Neural cell (in vitro differentiated cells): ENCODE measurements around the gene ITGA1. TPM values are rescaled to one million over a fixed set of nuclear protein-coding genes. Genes with fewer than 3 reads are reported as not detected.

Experiments
- H2AFZ ChIP-seq: fragments of 200-600, 300-800 bp; sonication (generic), shearing (Covaris generic); 2 replicates; pipeline ENCODE4 v1.6.0; 2014; ENCODE audit warnings: low read depth, mild to moderate bottlenecking, antibody characterized with exemption, low read length, moderate library complexity
- H3F3A ChIP-seq: fragments of 200-600 bp; shearing (Covaris generic); 2 replicates; pipeline ENCODE4 v1.6.1; 2016; ENCODE audit warnings: mild to moderate bottlenecking, moderate library complexity, mixed read lengths, antibody characterized with exemption, low read length; ENCODE audit not compliant: insufficient read depth, poor library complexity, severe bottlenecking
- H3K27ac ChIP-seq: fragments of 200-600, 300-800 bp; sonication (generic), shearing (Covaris generic); 2 replicates; pipeline ENCODE4 v1.5.1; 2014; ENCODE audit warnings: mild to moderate bottlenecking, low read length, moderate library complexity
- H3K27me3 ChIP-seq: fragments of 300-800, 200-600 bp; sonication (generic), shearing (Covaris generic); 2 replicates; pipeline ENCODE4 v1.6.0; 2014; ENCODE audit warnings: mild to moderate bottlenecking, low read depth, low read length, moderate library complexity; ENCODE audit not compliant: insufficient read depth
- H3K36me3 ChIP-seq: fragments of 300-800, 200-600 bp; sonication (generic), shearing (Covaris generic); 2 replicates; pipeline ENCODE4 v1.5.1; 2014; ENCODE audit warnings: mild to moderate bottlenecking, antibody characterized with exemption, low read length, moderate library complexity; ENCODE audit not compliant: insufficient read depth
- H3K4me2 ChIP-seq: fragments of 300-800, 200-600 bp; sonication (generic), shearing (Covaris generic); 2 replicates; pipeline ENCODE4 v1.6.0; 2014; ENCODE audit warnings: mild to moderate bottlenecking, low read length
- H3K4me3 ChIP-seq: fragments of 300-800, 200-600 bp; sonication (generic), shearing (Covaris generic); 2 replicates; pipeline ENCODE4 v1.5.1; 2014; ENCODE audit warnings: mild to moderate bottlenecking, low read length, moderate library complexity
- H3K79me2 ChIP-seq: fragments of 200-600 bp; shearing (Covaris generic); replicated peaks from 2 replicates; pipeline ENCODE4 v1.6.0; 2014; ENCODE audit warnings: mild to moderate bottlenecking, low read length, moderate library complexity; ENCODE audit not compliant: insufficient read depth
- H3K9ac ChIP-seq: fragments of 300-800, 200-600 bp; sonication (generic), shearing (Covaris generic); 2 replicates; pipeline ENCODE4 v1.6.1; 2016; ENCODE audit warnings: mild to moderate bottlenecking, low read length, mixed read lengths
- H3K9me2 ChIP-seq: fragments of 200-600 bp; shearing (Covaris generic); 2 replicates; pipeline ENCODE4 v1.6.1; 2016; ENCODE audit warnings: mild to moderate bottlenecking, low read length, mixed read lengths; ENCODE audit not compliant: insufficient read depth
- H3K9me3 ChIP-seq: fragments of 200-600, 300-800 bp; sonication (generic), shearing (Covaris generic); 2 replicates; pipeline ENCODE4 v1.6.1; 2016; ENCODE audit warnings: mild to moderate bottlenecking, mixed run types, low read length, moderate library complexity, mixed read lengths
- H4K20me1 ChIP-seq: fragments of 200-600 bp; shearing (Covaris generic); 2 replicates; pipeline ENCODE4 v1.6.1; 2016; ENCODE audit warnings: mild to moderate bottlenecking, mixed run types; ENCODE audit not compliant: insufficient read depth
- CTCF ChIP-seq: fragments of 450-650 bp; IDR thresholded peaks from 2 replicates; pipeline ENCODE4 v1.5.1; 2014; ENCODE audit warnings: antibody characterized with exemption, mild to moderate bottlenecking, moderate library complexity; ENCODE audit not compliant: poor library complexity, severe bottlenecking
- EP300 ChIP-seq: fragments of 450-650 bp; conservative IDR thresholded peaks from 2 replicates; pipeline ENCODE4 v1.6.1; 2014; ENCODE audit warnings: antibody characterized with exemption, mild to moderate bottlenecking, moderate library complexity; ENCODE audit not compliant: poor library complexity, severe bottlenecking
- EZH2 ChIP-seq: fragments of 200-600, 300-800 bp; shearing (Covaris generic), sonication (generic); IDR thresholded peaks from 2 replicates; pipeline ENCODE4 v1.6.1; 2014; ENCODE audit warnings: antibody characterized with exemption, low read length, borderline replicate concordance, mild to moderate bottlenecking; ENCODE audit not compliant: insufficient read depth, poor library complexity, severe bottlenecking
- MXI1 ChIP-seq: fragments of 450-650 bp; conservative IDR thresholded peaks from 2 replicates; pipeline ENCODE4 v1.6.1; 2014; ENCODE audit warnings: antibody characterized with exemption, mild to moderate bottlenecking; ENCODE audit not compliant: poor library complexity, severe bottlenecking
- POLR2AphosphoS5 ChIP-seq: IDR thresholded peaks from 2 replicates; pipeline ENCODE4 v1.6.1; 2012
- RAD21 ChIP-seq: fragments of 450-650 bp; conservative IDR thresholded peaks from 2 replicates; pipeline ENCODE4 v1.6.1; 2014; ENCODE audit warnings: antibody characterized with exemption, mild to moderate bottlenecking, moderate library complexity
- SMC3 ChIP-seq: fragments of 450-650 bp; conservative IDR thresholded peaks from 2 replicates; pipeline ENCODE4 v1.6.1; 2014; ENCODE audit warnings: antibody characterized with exemption, mild to moderate bottlenecking, moderate library complexity; ENCODE audit not compliant: poor library complexity
- TAF1 ChIP-seq: IDR thresholded peaks from 2 replicates; pipeline ENCODE4 v1.6.1; 2012; ENCODE audit warnings: low read depth
- polyA plus RNA-seq: library from polyadenylated mRNA; depleted of rRNA; stranded (reverse); fragments of >200 nt; gene quantifications from 2 replicates; pipeline ENCODE4 v1.2.3, GENCODE V29; 2014
- TF ChIP-seq, protein P1 (sequence below): IDR thresholded peaks from 2 replicates; pipeline ENCODE4 v1.6.1; 2012; ENCODE audit warnings: borderline replicate concordance

The ITGA1 gene
- polyA plus RNA-seq, 1 donor from 2014 or later, result 0.15 TPM

GRCh38 chr5:52977264-52977897 is 189.7 kb downstream of the ITGA1 start:
- Histone ChIP-seq H3K27ac (no peak overlapping the region), H4K20me1 (no peaks in the 10 kb centered on the region)
- TF ChIP-seq CTCF (no peak), TAF1 (no peak), SMC3 (no peak), MXI1 (no peak), POLR2AphosphoS5 (no peak), EP300 (no peak), EZH2 (no peak), RAD21 (no peak)
- TF ChIP-seq, protein P1, sequence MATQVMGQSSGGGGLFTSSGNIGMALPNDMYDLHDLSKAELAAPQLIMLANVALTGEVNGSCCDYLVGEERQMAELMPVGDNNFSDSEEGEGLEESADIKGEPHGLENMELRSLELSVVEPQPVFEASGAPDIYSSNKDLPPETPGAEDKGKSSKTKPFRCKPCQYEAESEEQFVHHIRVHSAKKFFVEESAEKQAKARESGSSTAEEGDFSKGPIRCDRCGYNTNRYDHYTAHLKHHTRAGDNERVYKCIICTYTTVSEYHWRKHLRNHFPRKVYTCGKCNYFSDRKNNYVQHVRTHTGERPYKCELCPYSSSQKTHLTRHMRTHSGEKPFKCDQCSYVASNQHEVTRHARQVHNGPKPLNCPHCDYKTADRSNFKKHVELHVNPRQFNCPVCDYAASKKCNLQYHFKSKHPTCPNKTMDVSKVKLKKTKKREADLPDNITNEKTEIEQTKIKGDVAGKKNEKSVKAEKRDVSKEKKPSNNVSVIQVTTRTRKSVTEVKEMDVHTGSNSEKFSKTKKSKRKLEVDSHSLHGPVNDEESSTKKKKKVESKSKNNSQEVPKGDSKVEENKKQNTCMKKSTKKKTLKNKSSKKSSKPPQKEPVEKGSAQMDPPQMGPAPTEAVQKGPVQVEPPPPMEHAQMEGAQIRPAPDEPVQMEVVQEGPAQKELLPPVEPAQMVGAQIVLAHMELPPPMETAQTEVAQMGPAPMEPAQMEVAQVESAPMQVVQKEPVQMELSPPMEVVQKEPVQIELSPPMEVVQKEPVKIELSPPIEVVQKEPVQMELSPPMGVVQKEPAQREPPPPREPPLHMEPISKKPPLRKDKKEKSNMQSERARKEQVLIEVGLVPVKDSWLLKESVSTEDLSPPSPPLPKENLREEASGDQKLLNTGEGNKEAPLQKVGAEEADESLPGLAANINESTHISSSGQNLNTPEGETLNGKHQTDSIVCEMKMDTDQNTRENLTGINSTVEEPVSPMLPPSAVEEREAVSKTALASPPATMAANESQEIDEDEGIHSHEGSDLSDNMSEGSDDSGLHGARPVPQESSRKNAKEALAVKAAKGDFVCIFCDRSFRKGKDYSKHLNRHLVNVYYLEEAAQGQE, result no peak

DNA sequence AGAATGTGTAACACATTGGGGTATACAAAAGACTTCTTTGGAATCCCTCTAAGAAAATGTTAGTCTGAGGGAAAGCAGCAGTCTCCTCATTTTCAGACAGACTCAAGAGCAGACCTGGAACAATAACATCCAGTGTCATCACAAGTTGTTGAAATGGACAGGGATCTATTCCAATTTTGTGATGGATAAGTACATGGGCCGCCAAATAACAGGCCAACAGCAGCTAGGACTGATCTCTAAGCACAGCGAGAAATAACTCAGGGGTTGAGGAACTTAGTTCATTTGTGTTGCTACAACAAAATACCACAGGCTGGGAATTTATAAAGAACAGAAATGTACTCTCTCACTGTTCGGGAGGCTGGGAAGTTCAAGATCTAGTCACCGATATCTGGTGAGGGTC is 193.8 kb downstream of the ITGA1 start:
- no peak overlapping the region for H3K27ac ChIP-seq
- no peak overlapping the region for H2AFZ ChIP-seq
- no peaks in the 10 kb centered on the region for H3K9me2 ChIP-seq
- TF ChIP-seq POLR2AphosphoS5, result no peak
- TF ChIP-seq EZH2, result no peak
- no peak for TF ChIP-seq CTCF
- H4K20me1 ChIP-seq, result no peaks in the 10 kb centered on the region
- no peak overlapping the region for H3K9ac ChIP-seq
- no peak overlapping the region for H3K4me3 ChIP-seq
- no peaks in the 10 kb centered on the region for H3K9me3 ChIP-seq
- no peaks in the 10 kb centered on the region for H3K27me3 ChIP-seq
- H3F3A ChIP-seq, result no peaks in the 10 kb centered on the region
- H3K4me2 ChIP-seq, result no peak overlapping the region
- H3K36me3 ChIP-seq, result no peaks in the 10 kb centered on the region
- no peaks in the 10 kb centered on the region for H3K79me2 ChIP-seq

More at GRCh38 chr5:52977264-52977897, 189.7 kb downstream of the ITGA1 start:
- no peaks in the 10 kb centered on the region for H3K27me3 ChIP-seq
- no peaks in the 10 kb centered on the region for H3K79me2 ChIP-seq
- H3K4me2 ChIP-seq, result no peak overlapping the region
- no peaks in the 10 kb centered on the region for H3K9me3 ChIP-seq
- no peak overlapping the region for H3K9ac ChIP-seq
- H2AFZ ChIP-seq, result no peak overlapping the region
- H3K4me3 ChIP-seq, result no peak overlapping the region
- no peaks in the 10 kb centered on the region for H3F3A ChIP-seq
- no peaks in the 10 kb centered on the region for H3K9me2 ChIP-seq
- H3K36me3 ChIP-seq, result no peaks in the 10 kb centered on the region
